ENCODE results near the gene AMOTL2.

Gene AMOTL2

GRCh38 chr3:134362221-134362620 is 12.0 kb downstream of the AMOTL2 start:
- no peak for FAIRE-seq
- TF ChIP-seq CTCF (IDR thresholded peaks at IDR 0.05; ENCODE audit: insufficient read depth, missing control alignments) = no peak

GRCh38 chr3:134361162-134361835 is 12.9 kb downstream of the AMOTL2 start:
- FAIRE-seq (no peak), DNase-seq (ENCODE audit: insufficient read length, low spot score) (no peak)
- no peak for TF ChIP-seq CTCF (IDR thresholded peaks at IDR 0.05; ENCODE audit: insufficient read depth, missing control alignments)

More at GRCh38 chr3:134362221-134362620, 12.0 kb downstream of the AMOTL2 start:
- no peak for DNase-seq (ENCODE audit: insufficient read length, low spot score)

GRCh38 chr3:134360046-134360445 is 14.2 kb downstream of the AMOTL2 start:
- DNase-seq (ENCODE audit: insufficient read length, low spot score) (no peak), FAIRE-seq (no peak)
- no peak for TF ChIP-seq CTCF (IDR thresholded peaks at IDR 0.05; ENCODE audit: insufficient read depth, missing control alignments)

GRCh38 chr3:134359121-134360010 is 14.9 kb downstream of the AMOTL2 start:
- DNase-seq (ENCODE audit: insufficient read length, low spot score) (no peak), FAIRE-seq (no peak)
- TF ChIP-seq CTCF (IDR thresholded peaks at IDR 0.05; ENCODE audit: insufficient read depth, missing control alignments) = no peak

GRCh38 chr3:134357914-134358811 is 16.1 kb downstream of the AMOTL2 start:
- FAIRE-seq = no peak
- DNase-seq (ENCODE audit: insufficient read length, low spot score) = no peak
- TF ChIP-seq CTCF (IDR thresholded peaks at IDR 0.05; ENCODE audit: insufficient read depth, missing control alignments) = peak; percentile 47

- DNase-seq (ENCODE audit: insufficient read length, low spot score) (no peak), FAIRE-seq (no peak)
- TF ChIP-seq CTCF (IDR thresholded peaks at IDR 0.05; ENCODE audit: insufficient read depth, missing control alignments) = no peak
These were observed 16.9 kb downstream of the AMOTL2 start for GRCh38 chr3:134357261-134357913.
